Panc1 (cell line): ENCODE measurements around the gene CFAP410. TPM values are rescaled to one million over a fixed set of nuclear protein-coding genes. Genes with fewer than 3 reads are reported as not detected.

Experiments used
- ATAC-seq: fragments of 200-7000 bp; cut with Tn5 transposase; 2 replicates; pipeline ENCODE4 v1.9.1; 2020; ENCODE audit warnings: mild to moderate bottlenecking, moderate library complexity
- BruUV-seq: library from RNA; stranded (reverse); fragments of 400-500 nt; replicated peaks from 2 replicates; lab custom pipeline; 2021; lab: Mats Ljungman, UMichigan
- CTCF ChIA-PET: fragments of 300-600 bp; sonication (Branson Sonifier 250); formaldehyde crosslinking; loops from one replicate; lab custom pipeline; 2022; ENCODE audit warnings: antibody characterized with exemption; lab: Charles Lee
- POLR2A ChIA-PET: fragments of 300-600 bp; sonication (Branson Sonifier 250); formaldehyde crosslinking; loops from one replicate; lab custom pipeline; 2022; ENCODE audit warnings: antibody characterized with exemption; lab: Charles Lee
- DNase-seq: peaks from one replicate; pipeline ENCODE4 v3.0.0-alpha.2; 2010; ENCODE audit warnings: low read depth, low spot score
- H3K27ac ChIP-seq: 2 replicates; pipeline ENCODE4 v1.5.1; 2011; ENCODE audit warnings: mild to moderate bottlenecking, low read length, inconsistent platforms
- H3K27me3 ChIP-seq: fragments of 200-500 bp; sonication (Bioruptor generic); 2 replicates; pipeline ENCODE4 v1.6.0; 2014; ENCODE audit warnings: low read length, inconsistent platforms; ENCODE audit not compliant: control insufficient read depth, insufficient read depth
- H3K36me3 ChIP-seq: fragments of 200-500 bp; sonication (Bioruptor generic); 2 replicates; pipeline ENCODE4 v1.5.1; 2014; ENCODE audit warnings: inconsistent platforms, mild to moderate bottlenecking, low read length, moderate library complexity; ENCODE audit not compliant: control insufficient read depth, insufficient read depth
- H3K4me1 ChIP-seq: 2 replicates; pipeline ENCODE4 v1.5.1; 2011; ENCODE audit warnings: inconsistent platforms, mild to moderate bottlenecking, low read length, moderate library complexity; ENCODE audit not compliant: control insufficient read depth, insufficient read depth
- H3K4me3 ChIP-seq, 2 experiments: 2 replicates each; pipeline ENCODE4 v1.5.1; 2011 to 2012; ENCODE audit warnings: low read depth in 2 of 2, low read length in 2 of 2, mild to moderate bottlenecking in 2 of 2, inconsistent platforms in 1 of 2, moderate library complexity in 1 of 2
- H3K9me3 ChIP-seq: fragments of 200-500 bp; sonication (Bioruptor generic); 2 replicates; pipeline ENCODE4 v1.5.1; 2014; ENCODE audit warnings: low read depth, mild to moderate bottlenecking, inconsistent platforms, low read length, moderate library complexity; ENCODE audit not compliant: control insufficient read depth, insufficient read depth
- POLR2AphosphoS5 ChIP-seq: IDR thresholded peaks from 2 replicates; pipeline ENCODE4 v1.6.1; 2012; ENCODE audit warnings: mild to moderate bottlenecking, low read depth, low read length, moderate library complexity
- SIN3A ChIP-seq: IDR thresholded peaks from 2 replicates; pipeline ENCODE4 v1.6.1; 2012; ENCODE audit warnings: low read depth, mild to moderate bottlenecking, low read length, moderate library complexity, borderline replicate concordance; ENCODE audit not compliant: insufficient read depth
- TCF7L2 ChIP-seq: IDR thresholded peaks from 2 replicates; pipeline ENCODE4 v1.6.1; 2011; ENCODE audit warnings: mild to moderate bottlenecking, low read depth, low read length, inconsistent platforms
- in situ Hi-C: cut with HindIII; loops from 2 replicates; pipeline ENCODE4 v1.10.0; 2016; ENCODE audit warnings: low sequenced_read_pairs, low pct_unique_long_range_greater_than_20kb
- intact Hi-C: fragments of 100-400 bp; cut with micrococcal nuclease; formaldehyde crosslinking; loops from one replicate; pipeline ENCODE4 v1.10.0; 2022; ENCODE audit not compliant: unreplicated experiment
- total RNA-seq: library from RNA; stranded (reverse); gene quantifications from one replicate; pipeline ENCODE4 v1.2.1, GENCODE V29; 2021; ENCODE audit not compliant: unreplicated experiment
- TF ChIP-seq, protein P1 (sequence below), 2 experiments: IDR thresholded peaks; 2 replicates each; pipeline ENCODE4 v1.6.1; 2011 to 2012; ENCODE audit warnings: low read depth in 2 of 2, control low read depth in 1 of 2, low read length in 1 of 2, mild to moderate bottlenecking in 1 of 2, moderate library complexity in 1 of 2; ENCODE audit not compliant: insufficient read depth in 1 of 2
- TF ChIP-seq, protein P2 (sequence below): fragments of 450-650 bp; IDR thresholded peaks from 2 replicates; pipeline ENCODE4 v1.5.1; 2017; ENCODE audit warnings: mild to moderate bottlenecking

CFAP410 gene
- total RNA-seq, 1 experiment from 2014 or later, result 11.8 TPM

DNA sequence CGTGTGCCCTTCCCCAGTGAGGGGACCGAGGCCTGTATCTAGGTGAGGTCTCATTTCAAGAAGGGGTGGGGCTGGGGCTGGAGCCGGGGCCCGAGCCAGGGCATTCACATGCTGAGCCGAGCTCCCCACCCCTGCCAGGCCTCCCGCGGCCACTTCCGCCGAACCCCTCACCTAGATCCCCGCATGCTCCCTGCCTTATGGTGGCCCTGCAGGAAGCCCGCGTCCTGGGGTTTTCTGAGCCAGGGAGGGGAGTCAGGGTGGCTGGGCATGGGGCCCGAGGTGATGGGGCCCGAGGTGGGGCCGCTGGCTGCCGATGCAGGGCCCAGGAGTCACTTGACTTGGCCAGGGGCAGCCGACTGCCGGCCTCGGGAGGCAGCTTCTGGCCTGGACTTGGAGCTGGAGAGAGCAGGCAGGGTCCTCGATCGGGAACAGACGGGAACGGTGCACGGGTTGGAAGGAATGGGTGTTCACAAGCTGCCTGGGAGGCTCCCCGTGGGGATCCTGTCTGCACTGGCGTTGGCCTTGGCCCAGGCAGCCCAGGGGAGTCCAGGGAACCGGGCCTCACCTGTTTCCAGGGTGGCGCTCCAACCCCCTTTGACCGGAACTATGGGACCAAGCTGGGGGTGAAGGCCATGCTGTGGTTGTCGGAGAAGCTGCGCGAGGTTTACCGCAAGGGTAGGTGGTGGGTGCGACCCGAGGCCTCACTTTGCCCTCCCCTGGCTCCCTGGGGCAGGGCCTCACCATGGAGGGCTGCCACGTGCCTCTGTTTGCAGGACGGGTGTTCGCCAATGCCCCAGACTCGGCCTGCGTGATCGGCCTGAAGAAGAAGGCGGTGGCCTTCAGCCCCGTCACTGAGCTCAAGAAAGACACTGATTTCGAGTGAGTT, 13.6 kb downstream of the CFAP410 start:
- POLR2A ChIA-PET, result no interaction called here
- TF ChIP-seq, protein P1, sequence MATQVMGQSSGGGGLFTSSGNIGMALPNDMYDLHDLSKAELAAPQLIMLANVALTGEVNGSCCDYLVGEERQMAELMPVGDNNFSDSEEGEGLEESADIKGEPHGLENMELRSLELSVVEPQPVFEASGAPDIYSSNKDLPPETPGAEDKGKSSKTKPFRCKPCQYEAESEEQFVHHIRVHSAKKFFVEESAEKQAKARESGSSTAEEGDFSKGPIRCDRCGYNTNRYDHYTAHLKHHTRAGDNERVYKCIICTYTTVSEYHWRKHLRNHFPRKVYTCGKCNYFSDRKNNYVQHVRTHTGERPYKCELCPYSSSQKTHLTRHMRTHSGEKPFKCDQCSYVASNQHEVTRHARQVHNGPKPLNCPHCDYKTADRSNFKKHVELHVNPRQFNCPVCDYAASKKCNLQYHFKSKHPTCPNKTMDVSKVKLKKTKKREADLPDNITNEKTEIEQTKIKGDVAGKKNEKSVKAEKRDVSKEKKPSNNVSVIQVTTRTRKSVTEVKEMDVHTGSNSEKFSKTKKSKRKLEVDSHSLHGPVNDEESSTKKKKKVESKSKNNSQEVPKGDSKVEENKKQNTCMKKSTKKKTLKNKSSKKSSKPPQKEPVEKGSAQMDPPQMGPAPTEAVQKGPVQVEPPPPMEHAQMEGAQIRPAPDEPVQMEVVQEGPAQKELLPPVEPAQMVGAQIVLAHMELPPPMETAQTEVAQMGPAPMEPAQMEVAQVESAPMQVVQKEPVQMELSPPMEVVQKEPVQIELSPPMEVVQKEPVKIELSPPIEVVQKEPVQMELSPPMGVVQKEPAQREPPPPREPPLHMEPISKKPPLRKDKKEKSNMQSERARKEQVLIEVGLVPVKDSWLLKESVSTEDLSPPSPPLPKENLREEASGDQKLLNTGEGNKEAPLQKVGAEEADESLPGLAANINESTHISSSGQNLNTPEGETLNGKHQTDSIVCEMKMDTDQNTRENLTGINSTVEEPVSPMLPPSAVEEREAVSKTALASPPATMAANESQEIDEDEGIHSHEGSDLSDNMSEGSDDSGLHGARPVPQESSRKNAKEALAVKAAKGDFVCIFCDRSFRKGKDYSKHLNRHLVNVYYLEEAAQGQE (IDR thresholded peaks at IDR 0.05; ENCODE audit: insufficient read depth in 1 of 2, low read depth in 2 of 2, low read length in 1 of 2), result no peak
- TF ChIP-seq, protein P2, sequence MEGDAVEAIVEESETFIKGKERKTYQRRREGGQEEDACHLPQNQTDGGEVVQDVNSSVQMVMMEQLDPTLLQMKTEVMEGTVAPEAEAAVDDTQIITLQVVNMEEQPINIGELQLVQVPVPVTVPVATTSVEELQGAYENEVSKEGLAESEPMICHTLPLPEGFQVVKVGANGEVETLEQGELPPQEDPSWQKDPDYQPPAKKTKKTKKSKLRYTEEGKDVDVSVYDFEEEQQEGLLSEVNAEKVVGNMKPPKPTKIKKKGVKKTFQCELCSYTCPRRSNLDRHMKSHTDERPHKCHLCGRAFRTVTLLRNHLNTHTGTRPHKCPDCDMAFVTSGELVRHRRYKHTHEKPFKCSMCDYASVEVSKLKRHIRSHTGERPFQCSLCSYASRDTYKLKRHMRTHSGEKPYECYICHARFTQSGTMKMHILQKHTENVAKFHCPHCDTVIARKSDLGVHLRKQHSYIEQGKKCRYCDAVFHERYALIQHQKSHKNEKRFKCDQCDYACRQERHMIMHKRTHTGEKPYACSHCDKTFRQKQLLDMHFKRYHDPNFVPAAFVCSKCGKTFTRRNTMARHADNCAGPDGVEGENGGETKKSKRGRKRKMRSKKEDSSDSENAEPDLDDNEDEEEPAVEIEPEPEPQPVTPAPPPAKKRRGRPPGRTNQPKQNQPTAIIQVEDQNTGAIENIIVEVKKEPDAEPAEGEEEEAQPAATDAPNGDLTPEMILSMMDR, result no peak
- no peak for TF ChIP-seq TCF7L2
- ATAC-seq (no peak), DNase-seq (no peak)
- BruUV-seq, result no TSS peak
- Histone ChIP-seq H3K4me3 (no peak overlapping the region), H3K36me3 (no peaks in the 10 kb centered on the region), H3K4me1 (no peaks in the 10 kb centered on the region; the same call in 1 of the 2 replicates), H3K27ac (no peak overlapping the region), H3K9me3 (no peaks in the 10 kb centered on the region), H3K27me3 (no peaks in the 10 kb centered on the region)
- CTCF ChIA-PET, result no interaction called here
- in situ Hi-C loops (no loop called here), intact Hi-C loops (no loop called here)

DNA sequence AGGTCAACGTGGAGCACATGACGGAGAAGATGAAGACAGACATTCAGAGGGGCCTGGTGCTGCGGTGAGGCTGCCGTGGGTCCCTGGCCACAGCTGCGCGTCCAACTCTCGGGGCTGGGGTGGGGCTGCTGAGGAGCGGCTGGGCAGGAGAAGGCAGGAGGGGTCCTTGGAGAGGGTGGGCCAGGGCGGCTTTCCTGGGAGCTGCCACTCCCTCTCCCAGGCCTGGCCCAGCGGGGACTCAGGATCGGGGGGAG, 14.4 kb downstream of the CFAP410 start:
- H3K9me3 ChIP-seq, result no peaks in the 10 kb centered on the region
- no peak overlapping the region for H3K4me3 ChIP-seq
- POLR2A ChIA-PET, result no interaction called here
- no peak for ATAC-seq
- in situ Hi-C loops (no loop called here), intact Hi-C loops (no loop called here)
- no peaks in the 10 kb centered on the region; the same call in 1 of the 2 replicates for H3K4me1 ChIP-seq
- no peaks in the 10 kb centered on the region for H3K36me3 ChIP-seq
- no peak overlapping the region for H3K27ac ChIP-seq
- CTCF ChIA-PET, result no interaction called here
- no peak for TF ChIP-seq POLR2AphosphoS5
- no peak for TF ChIP-seq SIN3A
- TF ChIP-seq, protein P1 (IDR thresholded peaks at IDR 0.05; ENCODE audit: insufficient read depth in 1 of 2, low read depth in 2 of 2, low read length in 1 of 2), result no peak
- TF ChIP-seq TCF7L2, result no peak
- TF ChIP-seq, protein P2, result no peak
- DNase-seq, result no peak
- H3K27me3 ChIP-seq, result no peaks in the 10 kb centered on the region
- no TSS peak for BruUV-seq
